Naive thymus-derived CD8-positive, alpha-beta T cell (primary cell): ENCODE data around the gene GOLGA8B. TPM values are rescaled to one million over a fixed set of nuclear protein-coding genes. Genes with fewer than 3 reads are reported as not detected.
"Not testable (repeated sequence)": the region's sequence is repeated elsewhere in the genome, so short reads cannot be mapped to it uniquely, and the experiment has no call there.

Experiments
- ATAC-seq, 2 donors: fragments of 150-1000 bp; cut with Tn5 transposase in 1 of 2; sonication (Bioruptor Pico), chemical (Tn5 transposase) in 1 of 2; 1 replicate in 1 of 2; 2 replicates in 1 of 2; pipeline ENCODE4 v1.10.0; 2021; ENCODE audit warnings: mild to moderate bottlenecking in 2 of 2, moderate library complexity in 2 of 2
- POLR2A ChIA-PET: fragments of 350-600 bp; sonication (Branson Sonifier 250); formaldehyde crosslinking; loops from one replicate; lab custom pipeline; 2021; ENCODE audit warnings: antibody characterized with exemption; lab: Charles Lee
- DNase-seq, 10 donors: peaks; one replicate each; pipeline versions ENCODE4 v3.0.0 to v3.0.0-alpha.2; 2020 to 2022
- H3K27ac Mint-ChIP-seq, 10 donors: one replicate each; pipeline ENCODE4 v1.8.0; 2020 to 2022; ENCODE audit warnings: mild to moderate bottlenecking in 10 of 10, mixed read lengths in 10 of 10, moderate library complexity in 4 of 10, inconsistent platforms in 1 of 10
- H3K27me3 Mint-ChIP-seq, 5 donors: one replicate each; pipeline ENCODE4 v1.8.0; 2021 to 2022; ENCODE audit warnings: mixed read lengths in 5 of 5
- H3K36me3 Mint-ChIP-seq, 3 donors: one replicate each; pipeline ENCODE4 v1.8.0; 2020 to 2022; ENCODE audit warnings: mixed read lengths in 3 of 3, mild to moderate bottlenecking in 2 of 3, inconsistent platforms in 1 of 3
- H3K4me1 Mint-ChIP-seq, 4 donors: one replicate each; pipeline ENCODE4 v1.8.0; 2021 to 2022; ENCODE audit warnings: mixed read lengths in 4 of 4
- H3K4me3 Mint-ChIP-seq, 10 donors: one replicate each; pipeline ENCODE4 v1.8.0; 2020 to 2022; ENCODE audit warnings: mild to moderate bottlenecking in 10 of 10, mixed read lengths in 10 of 10, moderate library complexity in 6 of 10, inconsistent platforms in 1 of 10
- H3K9me3 Mint-ChIP-seq, 9 donors: one replicate each; pipeline ENCODE4 v1.8.0; 2020 to 2022; ENCODE audit warnings: mixed read lengths in 9 of 9, mild to moderate bottlenecking in 3 of 9, inconsistent platforms in 1 of 9, moderate library complexity in 1 of 9
- polyA plus RNA-seq, 3 donors: library from polyadenylated mRNA; unstranded; fragments of 300-500 nt; fragmentation: Illumina TruSeq; gene quantifications; one replicate each; pipeline ENCODE4 v1.2.3, GENCODE V29; 2021
- total RNA-seq, 8 experiments: library from RNA in 2 of 8; stranded (reverse) in 2 of 8; gene quantifications; one replicate each; pipeline ENCODE4 v1.2.3 and lab custom pipeline; 2021 to 2026

The GOLGA8B gene
- total and polyA plus RNA-seq, 5 experiments from 2014 or later = 4.3 to 378 (median 5.8) TPM

- peak overlapping the region in 4 of 10 donors; percentile 3 to 73 (median 50) for H3K27ac Mint-ChIP-seq
- H3K36me3 Mint-ChIP-seq = no peaks in the 10 kb centered on the region
- no peaks in the 10 kb centered on the region for H3K9me3 Mint-ChIP-seq
- H3K4me1 Mint-ChIP-seq = peaks cover 4 to 11% (median 8%) of the 10 kb centered on the region in 4 donors
- peak overlapping the region; percentile 20 to 77 (median 71) for H3K4me3 Mint-ChIP-seq
- ATAC-seq = peak; percentile 39 to 48
- H3K27me3 Mint-ChIP-seq = peaks cover 2 to 11% (median 8%) of the 10 kb centered on the region in 5 donors
- DNase-seq = peak in 9 of 10 donors; percentile 41 to 81 (median 62)
- POLR2A ChIA-PET = no interaction called here
These were observed 4.7 kb upstream of the GOLGA8B start for GRCh38 chr15:34588046-34588674.

- POLR2A ChIA-PET, ATAC-seq, DNase-seq, H3K27ac Mint-ChIP-seq, H3K9me3 Mint-ChIP-seq, H3K36me3 Mint-ChIP-seq: not testable (repeated sequence)
- H3K4me3 Mint-ChIP-seq = peak overlapping the region in 2 of 10 donors; percentile 42 to 55
- peaks cover 9 to 29% (median 22%) of the 10 kb centered on the region in 4 donors for H3K4me1 Mint-ChIP-seq
- H3K27me3 Mint-ChIP-seq = peaks cover 2 to 11% (median 3%) of the 10 kb centered on the region in 5 donors
These were observed 2.5 kb upstream of the GOLGA8B start for GRCh38 chr15:34585966-34586365.

- peaks cover 0 to 11% (median 2%) of the 10 kb centered on the region in 5 donors for H3K27me3 Mint-ChIP-seq
- ATAC-seq = no peak
- H3K4me1 Mint-ChIP-seq = peaks cover 9 to 33% (median 27%) of the 10 kb centered on the region in 4 donors
- peak overlapping the region in 1 of 10 donors; percentile 0 for H3K27ac Mint-ChIP-seq
- H3K4me3 Mint-ChIP-seq = peak overlapping the region in 8 of 10 donors; percentile 4 to 69 (median 57)
- H3K9me3 Mint-ChIP-seq = no peaks in the 10 kb centered on the region
- H3K36me3 Mint-ChIP-seq = no peaks in the 10 kb centered on the region
- POLR2A ChIA-PET = no interaction called here
- DNase-seq = no peak
These were observed 1.5 kb upstream of the GOLGA8B start for GRCh38 chr15:34584996-34585395.

- Mint-ChIP-seq H3K36me3 (no peaks in the 10 kb centered on the region), H3K27ac (peak overlapping the region in 7 of 10 donors; percentile 11 to 86 (median 68)), H3K9me3 (no peaks in the 10 kb centered on the region), H3K4me1 (peaks cover 15 to 40% (median 32%) of the 10 kb centered on the region in 4 donors), H3K27me3 (peaks cover 0 to 11% (median 2%) of the 10 kb centered on the region in 5 donors), H3K4me3 (peak overlapping the region; percentile 73 to 94 (median 86))
- POLR2A ChIA-PET = no interaction called here
- no peak for DNase-seq
- ATAC-seq = no peak
These were observed 848 bp upstream of the GOLGA8B start for GRCh38 chr15:34584330-34584668.

- ATAC-seq = peak; percentile 34 to 35
- Mint-ChIP-seq H3K4me1 (peaks cover 21 to 48% (median 41%) of the 10 kb centered on the region in 4 donors), H3K4me3 (peak overlapping the region; percentile 80 to 93 (median 87)), H3K27ac (peak overlapping the region; percentile 24 to 90 (median 72)), H3K9me3 (no peaks in the 10 kb centered on the region), H3K27me3 (peaks cover 0 to 11% (median 2%) of the 10 kb centered on the region in 5 donors), H3K36me3 (peaks cover 0 to 2% (median 0%) of the 10 kb centered on the region in 3 donors)
- DNase-seq = peak in 7 of 10 donors; percentile 16 to 66 (median 34)
- POLR2A ChIA-PET = interaction anchor here (1.3 to 1.7 kb wide), 3 partner anchors 243 to 481 kb away, joined by 3 to 4 read pairs (median 4); partner anchors contain the start of genes EMC7 and PGBD4
These were observed 735 bp downstream of the GOLGA8B start for GRCh38 chr15:34582461-34583371.

- not testable (repeated sequence) for H3K36me3 Mint-ChIP-seq, ATAC-seq, DNase-seq, H3K9me3 Mint-ChIP-seq
- Mint-ChIP-seq H3K4me3 (peak overlapping the region; percentile 80 to 93 (median 87)), H3K4me1 (peaks cover 23 to 55% (median 43%) of the 10 kb centered on the region in 4 donors), H3K27ac (peak overlapping the region in 8 of 10 donors; percentile 44 to 90 (median 72)), H3K27me3 (peaks cover 0 to 11% (median 2%) of the 10 kb centered on the region in 5 donors)
- POLR2A ChIA-PET = interaction anchor here (0.9 kb wide), 1 partner anchor 480 kb away, joined by 3 read pairs; the partner anchor contains the start of genes EMC7 and PGBD4
These were observed 1.6 kb downstream of the GOLGA8B start for GRCh38 chr15:34581687-34582460.

- Mint-ChIP-seq H3K9me3 (no peaks in the 10 kb centered on the region), H3K27me3 (peaks cover 0 to 11% (median 0%) of the 10 kb centered on the region in 5 donors), H3K4me1 (peaks cover 27 to 61% (median 46%) of the 10 kb centered on the region in 4 donors), H3K27ac (peak overlapping the region in 2 of 10 donors; percentile 32 to 51), H3K36me3 (peaks cover 0 to 2% (median 0%) of the 10 kb centered on the region in 3 donors), H3K4me3 (peak overlapping the region in 9 of 10 donors; percentile 7 to 93 (median 86))
- no peak for ATAC-seq
- POLR2A ChIA-PET = interaction anchor here (0.9 kb wide), 1 partner anchor 479 kb away, joined by 3 read pairs; the partner anchor contains the start of genes EMC7 and PGBD4
- DNase-seq = no peak
These were observed 2.4 kb downstream of the GOLGA8B start for GRCh38 chr15:34581043-34581365.

GRCh38 chr15:34580251-34581042 lies 3.0 kb downstream of the GOLGA8B start:
- peak overlapping the region in 6 of 10 donors; percentile 3 to 80 (median 39) for H3K4me3 Mint-ChIP-seq
- H3K4me1 Mint-ChIP-seq = peaks cover 30 to 66% (median 48%) of the 10 kb centered on the region in 4 donors
- POLR2A ChIA-PET, H3K9me3 Mint-ChIP-seq, DNase-seq, ATAC-seq, H3K36me3 Mint-ChIP-seq: not testable (repeated sequence)
- peak overlapping the region in 2 of 10 donors; percentile 43 to 57 for H3K27ac Mint-ChIP-seq
- peaks cover 0 to 10% (median 0%) of the 10 kb centered on the region in 5 donors for H3K27me3 Mint-ChIP-seq

- DNase-seq (no peak), ATAC-seq (no peak)
- POLR2A ChIA-PET = no interaction called here
- peaks cover 0 to 2% (median 0%) of the 10 kb centered on the region in 3 donors for H3K36me3 Mint-ChIP-seq
- peak overlapping the region in 1 of 10 donors; percentile 28 for H3K4me3 Mint-ChIP-seq
- H3K4me1 Mint-ChIP-seq = peaks cover 31 to 67% (median 51%) of the 10 kb centered on the region in 4 donors
- H3K27ac Mint-ChIP-seq = peak overlapping the region in 1 of 10 donors; percentile 38
- no peaks in the 10 kb centered on the region for H3K27me3 Mint-ChIP-seq
- H3K9me3 Mint-ChIP-seq = no peaks in the 10 kb centered on the region
These were observed 5.2 kb downstream of the GOLGA8B start for GRCh38 chr15:34578283-34578674.

GRCh38 chr15:34577658-34578282 lies 5.7 kb downstream of the GOLGA8B start:
- POLR2A ChIA-PET, H3K36me3 Mint-ChIP-seq, H3K9me3 Mint-ChIP-seq, DNase-seq, ATAC-seq, H3K27me3 Mint-ChIP-seq: not testable (repeated sequence)
- H3K27ac Mint-ChIP-seq = peak overlapping the region in 1 of 10 donors; percentile 38
- H3K4me3 Mint-ChIP-seq = peak overlapping the region in 1 of 10 donors; percentile 28
- peaks cover 33 to 67% (median 55%) of the 10 kb centered on the region in 4 donors for H3K4me1 Mint-ChIP-seq

GRCh38 chr15:34575035-34575434 lies 8.4 kb downstream of the GOLGA8B start:
- Mint-ChIP-seq H3K27ac (peak overlapping the region in 3 of 10 donors; percentile 18 to 53 (median 33)), H3K4me1 (peaks cover 32 to 54% (median 43%) of the 10 kb centered on the region in 4 donors)
- H3K4me3 Mint-ChIP-seq, DNase-seq, H3K36me3 Mint-ChIP-seq, POLR2A ChIA-PET, H3K9me3 Mint-ChIP-seq, ATAC-seq, H3K27me3 Mint-ChIP-seq: not testable (repeated sequence)
